ENCODE data around the gene WDR7.
A peak's percentile ranks its signal among the peaks of the same experiment; 100 is the strongest.

The WDR7 gene

DNA sequence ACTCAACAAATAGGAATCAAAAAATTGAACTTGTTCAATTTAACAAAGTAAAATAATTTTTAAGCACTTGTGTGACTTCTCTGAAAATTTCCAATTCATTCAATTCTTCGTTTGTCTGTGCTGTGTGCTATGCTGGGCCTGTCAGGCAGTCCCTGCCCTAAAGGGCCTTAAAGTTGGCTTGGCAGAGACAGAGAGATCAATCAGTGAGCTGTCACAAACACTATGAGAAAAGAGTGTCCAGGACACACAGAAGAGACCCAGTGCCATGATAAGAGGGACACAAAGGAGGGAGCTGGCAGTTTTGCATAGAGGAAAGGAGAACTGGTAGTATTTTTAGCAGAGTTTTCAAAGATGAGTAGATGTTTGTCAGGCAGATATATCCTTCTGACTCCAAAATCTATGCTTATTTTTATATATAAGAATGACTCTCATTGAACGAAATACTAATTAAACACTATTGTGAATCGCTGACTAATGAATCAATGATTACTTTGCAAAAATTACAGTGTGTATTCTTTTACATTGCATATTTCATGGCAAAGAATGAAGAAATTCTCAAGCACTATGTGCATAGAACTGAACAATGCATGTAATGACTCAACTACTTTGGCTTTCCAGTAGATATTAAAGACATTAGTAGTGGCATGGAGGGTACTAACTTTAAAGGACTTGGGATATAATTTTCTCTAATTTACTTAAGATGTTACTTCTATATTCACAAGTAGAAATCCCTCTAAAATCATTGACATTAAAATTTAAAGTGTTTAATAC is 302.5 kb downstream of the WDR7 start:
- DNase-seq = no peak

DNA sequence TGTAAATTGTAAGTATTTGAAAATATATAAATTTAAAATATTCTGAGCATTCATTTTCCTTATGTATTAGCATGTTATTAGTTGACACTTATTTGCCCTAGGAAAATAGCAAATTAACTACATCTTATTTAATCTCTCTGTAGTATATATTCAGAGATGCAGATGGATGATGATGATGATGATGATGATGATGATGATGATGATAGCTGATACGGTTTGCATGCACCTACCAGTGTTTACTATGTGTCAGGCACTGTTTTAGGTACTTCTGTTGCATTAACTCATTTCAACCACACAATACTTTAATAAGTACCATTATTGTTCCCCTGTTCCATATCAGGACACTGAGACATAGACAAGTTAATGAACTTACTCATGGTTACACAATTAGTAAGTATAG is 304.3 kb downstream of the WDR7 start:
- DNase-seq = no peak

DNA sequence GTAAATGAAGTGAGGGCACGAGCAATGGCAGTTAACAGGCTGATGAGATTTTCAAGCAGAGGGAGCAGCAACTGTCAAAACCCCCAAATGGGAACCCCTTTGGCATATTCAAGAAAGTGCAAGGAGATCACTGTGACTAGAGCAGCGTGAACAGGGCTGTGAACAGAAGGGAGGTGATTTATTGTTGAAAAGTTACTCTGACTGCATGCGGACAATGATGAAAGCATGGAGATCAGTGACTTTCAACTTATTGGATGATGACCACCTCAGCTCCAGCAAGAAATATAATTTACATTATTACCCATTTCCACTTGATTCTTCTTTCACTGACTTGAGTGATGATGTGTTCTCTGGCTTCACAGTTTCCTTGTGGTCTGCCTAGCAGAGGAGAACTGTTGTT is 308.0 kb downstream of the WDR7 start:
- no peak for DNase-seq

DNA sequence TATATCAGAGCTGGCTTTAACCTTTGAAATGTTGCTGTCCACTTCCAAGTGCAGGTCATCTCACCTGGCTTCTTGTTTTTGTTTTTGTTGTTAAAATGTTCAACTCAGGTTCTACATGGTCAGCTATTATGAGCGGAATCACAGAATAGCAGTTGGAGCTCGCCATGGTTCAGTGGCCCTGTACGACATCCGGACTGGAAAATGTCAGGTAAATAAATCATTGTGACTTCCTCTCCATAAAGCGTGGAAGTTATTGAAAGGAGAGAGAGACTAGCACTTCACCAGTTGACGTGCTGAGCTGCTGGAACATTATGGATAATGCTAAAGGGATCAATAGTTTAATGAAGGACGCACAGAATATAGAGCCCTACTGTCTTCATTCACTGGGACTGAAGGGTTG is 311.2 kb downstream of the WDR7 start:
- no peak for DNase-seq

DNA sequence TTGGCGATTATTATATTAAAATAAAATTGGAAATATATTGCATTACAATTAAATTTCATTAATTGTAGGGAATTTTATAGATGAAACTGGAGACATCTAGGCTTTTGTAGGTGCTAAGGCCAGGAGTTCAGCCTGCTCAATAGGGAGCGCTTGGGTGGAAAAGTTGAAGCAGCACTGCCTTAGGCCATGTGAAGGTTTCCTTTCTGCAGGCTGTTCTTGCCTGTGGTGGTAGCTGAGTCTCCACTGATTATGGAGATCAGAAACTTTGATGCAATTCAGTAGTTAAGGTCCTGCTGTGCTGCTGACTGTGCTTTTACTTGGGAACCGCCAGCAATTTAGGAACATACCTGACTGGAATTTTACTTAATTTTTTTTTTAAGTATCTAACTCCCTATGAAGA is 315.9 kb downstream of the WDR7 start:
- DNase-seq = no peak

DNA sequence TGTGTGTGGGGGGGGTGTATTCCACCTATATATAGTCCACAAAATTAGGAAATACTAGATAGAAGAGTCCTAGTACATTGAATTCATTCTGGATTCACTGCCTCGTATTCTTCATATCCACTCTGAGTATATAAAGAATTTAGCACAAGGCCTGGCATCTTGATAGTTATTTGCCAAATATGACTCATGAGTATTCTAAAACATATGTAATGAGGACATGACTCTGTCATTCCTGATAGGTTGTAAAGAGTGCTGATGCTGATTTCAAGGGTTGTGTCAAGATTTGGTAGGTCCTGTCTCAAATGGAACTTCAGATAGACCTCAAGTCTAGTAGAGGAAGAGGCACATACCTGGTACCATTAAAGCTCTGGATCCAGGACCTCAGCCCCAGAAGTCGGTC is 322.3 kb downstream of the WDR7 start:
- DNase-seq = no peak

DNA sequence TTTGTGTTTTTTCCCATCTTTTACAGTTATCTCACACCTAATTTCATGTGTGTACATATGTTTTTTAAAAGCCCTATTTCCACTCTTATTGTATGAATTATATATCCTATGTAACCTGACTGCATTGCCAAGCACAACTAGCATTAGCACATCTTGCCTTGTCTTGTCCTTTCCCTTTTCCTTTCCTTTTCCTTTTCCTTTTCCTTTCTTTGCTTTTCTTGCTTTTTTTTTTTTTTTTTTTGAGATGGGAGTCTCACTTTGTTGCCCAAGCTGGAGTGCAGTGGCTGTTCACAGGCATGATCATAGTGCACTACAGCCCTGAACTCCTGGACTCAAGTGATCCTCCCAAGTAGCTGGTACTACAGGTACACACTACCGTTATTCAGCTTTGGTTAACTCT is 323.0 kb downstream of the WDR7 start:
- DNase-seq = no peak

DNA sequence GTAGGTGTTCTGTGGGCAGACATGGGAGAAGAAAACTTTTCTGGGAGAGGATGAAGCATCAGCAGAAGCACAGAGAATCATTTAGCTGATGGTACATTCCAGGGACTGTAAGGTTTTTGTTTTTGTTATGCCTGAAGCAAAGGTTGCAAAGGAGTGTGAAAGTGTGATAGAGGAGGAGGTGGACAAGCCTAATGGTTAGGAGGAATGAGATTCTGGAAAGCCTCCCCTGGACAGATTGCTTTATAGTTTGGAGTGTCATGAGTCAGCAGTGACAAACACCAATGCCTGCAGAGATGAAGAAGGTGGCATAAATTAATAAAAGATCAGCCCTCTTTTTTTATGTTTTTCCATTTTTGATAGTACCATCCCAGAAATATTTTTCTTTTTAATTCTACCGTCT is 324.1 kb downstream of the WDR7 start:
- no peak for DNase-seq

DNA sequence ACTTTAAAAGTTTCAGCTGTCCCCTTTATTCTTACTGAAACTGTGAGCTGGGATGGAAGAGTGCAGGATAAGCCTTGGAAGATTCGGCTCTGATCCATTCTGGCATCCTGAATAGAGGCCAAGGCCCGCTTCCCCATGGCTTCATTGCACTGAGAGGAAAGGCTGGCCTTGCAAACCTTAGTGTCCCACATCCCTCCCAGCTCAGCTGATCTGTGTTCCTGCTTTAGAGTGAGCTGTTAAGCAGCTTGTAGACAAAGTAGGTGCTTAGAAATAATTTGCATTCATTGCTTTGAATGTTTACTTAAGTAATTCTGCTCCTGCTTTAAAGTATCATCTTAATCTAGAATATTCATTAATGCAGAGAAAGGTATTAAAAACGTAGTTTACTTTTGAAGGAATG is 326.1 kb downstream of the WDR7 start:
- no peak for DNase-seq

DNA sequence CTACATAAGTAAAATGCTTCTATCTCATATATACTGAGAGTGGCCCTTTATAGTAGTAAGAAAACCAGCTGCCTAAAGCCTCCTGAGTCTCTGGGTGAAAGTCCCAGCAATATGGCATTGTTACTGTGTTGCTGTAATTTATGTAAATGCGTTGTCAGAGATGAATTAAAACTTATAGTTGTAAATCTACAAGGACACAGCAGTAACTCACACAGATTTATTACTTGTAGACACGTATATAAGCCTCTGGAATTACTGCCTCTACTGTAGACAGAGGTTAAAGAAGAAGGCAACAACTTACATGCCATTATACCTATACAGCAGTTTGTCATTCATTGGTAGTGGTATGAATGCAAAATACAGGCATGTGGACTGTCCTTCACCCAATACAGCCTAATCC is 326.6 kb downstream of the WDR7 start:
- no peak for DNase-seq

DNA sequence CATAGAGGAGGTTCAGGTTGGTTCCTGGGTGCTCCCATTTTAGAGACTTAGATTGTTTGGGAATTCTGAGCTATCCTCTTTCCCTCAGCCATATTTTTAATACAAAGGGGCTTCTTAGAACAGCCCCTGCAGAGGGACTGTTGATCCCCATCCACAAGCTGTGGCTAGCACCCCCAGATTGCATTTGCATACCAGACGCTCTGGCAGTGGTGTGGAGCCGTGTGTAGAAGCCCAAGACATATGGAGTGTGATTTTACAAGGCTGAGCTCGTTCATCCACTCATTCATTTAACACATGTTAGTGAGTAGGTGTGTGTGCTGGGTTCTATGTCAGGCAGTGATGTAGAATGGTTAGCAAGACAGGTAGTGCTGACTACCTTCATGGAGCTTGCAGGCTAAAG is 329.0 kb downstream of the WDR7 start:
- no peak for DNase-seq

DNA sequence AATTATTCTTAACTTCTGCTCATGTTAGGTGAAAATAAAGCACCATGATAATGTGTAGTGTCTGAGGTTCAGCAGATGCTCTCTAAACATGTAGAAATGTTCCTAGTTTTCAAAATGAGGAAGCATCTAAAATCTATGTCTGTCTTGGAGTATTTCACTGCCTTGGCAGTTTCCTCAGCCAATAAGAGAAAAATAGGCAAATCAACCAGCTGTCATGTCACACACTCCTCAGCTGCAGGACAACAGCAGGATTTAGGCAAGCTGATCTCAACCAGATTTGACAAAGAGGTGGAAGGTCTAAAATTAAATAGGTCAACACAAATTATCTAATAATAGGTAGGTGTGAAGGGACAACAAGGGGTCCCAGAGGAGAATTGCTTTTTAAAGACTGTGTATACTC is 331.6 kb downstream of the WDR7 start:
- peak; percentile 3 for DNase-seq

DNA sequence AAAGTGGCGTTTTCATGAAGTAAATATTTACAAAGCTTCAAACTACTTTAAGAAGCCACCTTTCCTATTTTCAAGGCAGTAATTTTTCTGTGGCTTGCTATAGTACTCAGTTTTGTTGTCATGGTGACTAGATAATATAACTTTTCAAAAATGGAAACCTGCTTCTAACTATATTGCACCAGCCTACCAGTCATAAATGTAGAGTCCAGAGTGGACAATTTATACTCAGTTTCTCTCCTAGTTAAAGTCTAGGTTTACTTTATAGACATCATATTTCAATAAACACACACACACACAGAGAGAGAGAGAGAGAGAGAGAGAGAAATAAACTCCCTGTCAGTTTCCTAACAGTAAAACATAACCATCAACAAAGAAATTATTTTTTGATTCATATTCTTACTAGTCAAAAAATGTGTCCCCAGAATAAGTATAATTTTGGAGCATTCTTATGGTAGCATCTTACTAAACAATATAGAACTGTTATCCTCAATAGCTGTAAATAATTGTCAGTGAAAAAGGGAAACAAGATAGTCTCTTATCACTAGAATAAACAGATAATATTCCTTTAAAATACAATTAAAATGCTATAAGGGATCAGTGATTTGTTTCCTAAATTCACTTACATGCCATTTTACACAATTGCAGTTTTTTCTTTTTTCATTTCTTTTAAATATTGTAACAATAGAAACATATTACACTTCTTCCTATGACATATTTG is 332.3 kb downstream of the WDR7 start:
- DNase-seq = no peak

DNA sequence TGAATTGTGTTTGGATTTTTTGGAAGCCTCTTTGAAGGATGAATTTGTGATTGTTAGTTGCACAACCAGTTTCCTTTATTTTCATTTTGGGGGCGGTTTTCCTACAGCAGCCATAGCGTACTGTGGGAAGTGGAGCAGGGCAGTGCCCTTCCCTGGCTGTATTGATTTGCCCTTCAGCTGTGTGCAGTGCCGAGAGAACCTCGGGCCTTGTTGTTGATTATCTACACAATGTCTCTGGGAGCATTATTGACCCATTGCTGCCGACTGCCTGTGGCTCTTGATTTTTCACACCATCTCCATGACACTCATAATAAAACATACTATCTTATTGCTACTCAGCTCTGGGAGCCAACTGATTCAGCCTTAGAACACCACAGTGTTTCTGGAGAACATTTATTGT is 333.6 kb downstream of the WDR7 start:
- DNase-seq = no peak

DNA sequence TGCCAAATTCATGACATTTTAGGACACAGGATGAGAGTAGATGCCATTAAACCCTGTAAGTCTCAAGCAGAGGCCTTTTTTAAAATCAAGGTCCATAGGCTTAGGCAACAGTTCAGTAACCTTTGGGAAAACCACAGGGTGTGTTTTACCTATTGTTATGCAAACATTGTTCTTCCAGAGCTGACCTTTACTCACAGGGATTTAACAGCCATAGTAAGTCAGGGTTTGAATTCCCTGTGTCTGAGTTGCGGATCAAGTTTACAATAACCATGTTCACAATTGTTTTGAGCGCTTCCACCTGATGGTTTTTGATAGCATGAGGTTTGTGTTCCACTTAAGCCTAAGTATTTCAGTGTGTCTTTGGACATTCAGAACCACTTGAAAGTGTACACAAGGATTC is 335.7 kb downstream of the WDR7 start:
- DNase-seq = no peak

DNA sequence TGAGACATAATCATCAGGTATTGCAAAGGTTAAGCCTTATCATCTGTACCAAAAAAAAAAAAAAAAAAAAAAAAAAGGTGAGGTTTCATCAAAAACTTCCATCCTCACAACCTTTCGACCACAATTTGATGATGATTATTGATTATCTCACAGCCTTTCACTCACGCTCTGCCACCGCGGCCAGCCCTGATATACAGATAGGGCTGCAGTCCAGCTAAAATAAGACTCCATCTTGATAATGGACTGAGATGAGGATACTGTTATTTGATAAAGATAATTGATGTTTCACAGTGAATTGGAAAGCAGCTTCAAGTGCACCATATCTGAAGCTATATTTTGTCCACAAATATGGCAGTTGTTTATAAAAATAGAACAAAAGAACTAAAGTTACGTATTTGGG is 336.1 kb downstream of the WDR7 start:
- DNase-seq = no peak

DNA sequence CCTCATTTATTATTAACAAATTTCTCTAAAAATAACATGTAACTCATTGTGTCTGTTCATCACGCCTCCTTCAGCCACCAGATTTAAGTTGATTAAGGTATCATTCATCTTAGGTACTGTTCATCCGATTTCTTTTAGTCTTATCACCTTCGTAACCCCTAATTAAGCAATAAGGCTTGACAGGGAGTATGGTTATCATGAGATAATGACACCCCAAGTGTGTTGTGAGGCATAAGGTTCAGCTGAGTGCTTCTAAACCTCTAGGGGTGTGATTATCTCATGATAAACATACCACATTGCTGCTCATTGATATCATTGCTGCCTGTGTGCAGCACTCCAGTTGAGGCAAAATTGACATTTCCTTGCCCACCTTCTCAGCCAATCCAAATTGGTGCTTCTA is 336.9 kb downstream of the WDR7 start:
- no peak for DNase-seq

DNA sequence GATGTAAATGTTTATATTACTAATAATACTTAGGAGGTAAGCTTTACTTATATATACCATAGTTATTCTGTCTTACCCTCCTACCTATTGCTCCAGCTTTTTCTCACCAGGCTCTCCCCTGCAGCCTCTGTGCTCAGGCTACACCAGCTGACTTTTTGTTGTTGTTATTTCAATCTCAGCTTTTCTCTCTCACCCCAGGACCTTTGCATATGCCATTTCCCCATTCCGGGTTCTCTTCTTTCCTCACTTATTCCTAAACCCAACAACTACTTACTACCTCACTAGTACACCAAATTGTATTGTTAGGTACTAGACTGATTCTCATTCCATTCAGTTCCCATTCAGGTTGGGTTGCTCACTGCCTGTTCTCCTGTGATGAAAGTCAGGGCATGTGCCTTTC is 339.5 kb downstream of the WDR7 start:
- no peak for DNase-seq

DNA sequence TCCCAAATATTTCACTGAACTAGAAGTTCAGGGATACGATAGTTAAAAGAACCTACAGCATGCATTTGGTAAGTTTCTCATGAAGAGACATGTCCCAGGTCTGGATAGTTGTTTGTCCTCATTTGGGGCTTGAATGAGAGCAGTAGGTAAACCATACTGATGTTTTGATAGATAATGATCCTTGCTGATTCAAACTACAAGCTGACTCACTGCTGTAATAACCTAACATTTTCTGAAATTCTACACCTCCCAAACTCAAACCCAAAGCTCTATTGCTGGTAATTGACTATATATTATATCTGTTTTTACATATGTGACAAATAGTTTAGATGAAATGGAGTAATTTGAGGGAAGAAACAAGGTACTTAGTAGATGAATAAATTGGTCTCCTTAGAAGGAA is 341.6 kb downstream of the WDR7 start:
- no peak for DNase-seq

DNA sequence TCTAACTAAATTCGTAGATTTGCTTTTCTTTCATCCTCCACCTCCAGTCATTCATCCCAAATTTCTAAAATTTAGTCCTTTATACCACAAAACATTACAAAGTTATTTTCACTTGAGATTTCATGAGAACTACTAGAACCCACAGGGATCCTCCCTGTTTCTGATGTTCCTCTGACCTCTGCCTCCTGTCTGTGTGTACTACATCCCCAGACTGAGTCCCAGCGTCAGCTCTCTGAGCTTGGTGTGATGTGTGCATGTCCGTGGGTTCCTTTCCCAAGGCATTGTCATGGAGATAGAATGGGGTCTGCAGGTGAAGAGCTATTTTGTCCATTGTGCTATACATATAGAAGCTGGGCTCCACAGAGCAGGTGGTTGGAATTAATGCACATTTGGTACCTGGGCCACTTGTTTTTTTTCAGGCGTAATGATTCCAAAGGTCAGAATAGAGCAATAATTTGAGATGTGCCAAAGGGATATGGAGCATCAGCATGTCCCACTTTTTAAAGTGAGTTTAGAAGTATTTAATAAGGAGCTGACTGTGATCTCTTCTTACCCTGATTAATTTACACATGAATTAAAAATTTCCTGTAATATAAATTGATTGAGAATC is 344.5 kb downstream of the WDR7 start:
- DNase-seq = no peak

DNA sequence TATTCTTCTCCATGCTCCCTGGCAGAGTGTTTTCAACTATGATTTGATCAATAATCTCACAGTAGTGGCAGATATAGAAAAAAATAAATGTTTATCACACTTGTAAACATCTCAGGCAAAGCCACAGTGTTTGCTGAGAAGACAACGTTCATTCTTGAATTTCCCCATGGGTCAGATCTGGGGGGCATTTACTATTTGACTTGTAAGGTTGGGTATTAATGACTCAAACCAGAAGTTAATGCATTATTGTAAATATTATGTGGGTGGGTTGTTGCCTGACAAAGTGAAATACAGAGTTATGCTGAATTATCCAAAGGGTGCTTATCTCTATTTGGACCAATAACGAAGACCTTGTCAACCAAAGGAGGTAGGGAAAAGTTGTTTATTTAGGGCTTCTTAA is 346.0 kb downstream of the WDR7 start:
- no peak for DNase-seq

DNA sequence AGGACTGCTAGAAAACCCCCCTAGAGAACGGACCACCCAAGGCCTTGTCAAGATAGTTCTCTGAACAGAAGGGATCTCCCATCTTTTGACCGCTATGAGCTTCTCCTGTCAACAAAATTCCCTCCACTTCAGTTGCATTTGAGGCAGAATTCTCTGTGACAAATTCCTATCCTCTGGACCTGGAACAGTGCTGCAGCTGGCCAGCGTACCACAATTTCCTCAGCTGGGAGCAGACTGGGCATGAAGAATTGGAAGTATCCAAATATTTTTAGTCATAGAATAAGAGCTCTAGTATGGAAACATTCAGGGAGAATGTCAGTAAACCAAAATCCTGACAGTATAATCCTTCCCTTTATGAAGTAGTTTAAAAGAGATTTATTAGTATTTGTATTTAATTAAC is 348.7 kb downstream of the WDR7 start:
- no peak for DNase-seq

DNA sequence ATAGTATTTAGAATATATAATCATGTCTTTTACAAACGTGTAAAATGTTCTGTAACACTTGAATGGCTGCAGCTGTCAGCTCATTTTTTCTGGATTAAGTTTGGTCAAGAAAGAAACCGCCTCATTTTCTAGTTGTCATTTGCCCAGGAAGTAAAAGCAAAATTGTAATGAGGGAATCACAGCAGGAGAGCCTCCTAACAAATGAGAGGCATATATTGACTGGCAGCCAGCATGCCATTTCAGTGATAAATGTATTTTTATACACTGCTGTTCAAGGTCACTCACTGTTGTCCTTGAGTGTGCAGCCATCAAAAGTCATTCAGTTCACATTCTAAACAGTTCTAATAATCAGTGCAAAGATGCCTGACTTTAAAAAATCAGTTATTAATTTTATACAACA is 351.5 kb downstream of the WDR7 start:
- DNase-seq = no peak

DNA sequence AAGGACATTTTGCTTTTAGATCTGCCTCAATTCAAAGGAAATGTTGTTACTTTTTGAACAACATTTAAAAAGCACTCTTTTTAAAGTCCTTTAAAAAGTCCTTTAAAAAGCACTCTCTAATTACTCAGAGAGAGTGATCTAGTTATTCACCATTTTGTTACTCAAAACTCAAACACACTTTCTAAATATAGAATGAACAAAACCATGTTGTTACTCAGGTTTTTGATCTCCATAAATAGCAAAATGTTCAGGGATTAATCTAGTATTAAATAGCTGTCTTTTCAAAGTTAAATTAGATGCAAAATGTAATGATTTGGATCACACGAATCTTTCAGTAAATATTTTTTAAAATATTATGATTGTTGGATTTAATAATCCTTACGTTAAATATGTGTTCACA is 352.2 kb downstream of the WDR7 start:
- no peak for DNase-seq

Measured in inflammatory macrophage treated with lipopolysaccharide for 4 hours (primary cell).